ENCODE measurements around the gene OPCML. TPM values are rescaled to one million over a fixed set of nuclear protein-coding genes. Genes with fewer than 3 reads are reported as not detected.

Gene OPCML
- total RNA-seq, 2 donors from 2014 or later = not detected

GRCh38 chr11:133014337-133014736 is 518.0 kb downstream of the OPCML start:
- H3K4me3 ChIP-seq = no peak overlapping the region
- H3K27ac ChIP-seq = no peak overlapping the region
- no peak for TF ChIP-seq CTCF (IDR thresholded peaks at IDR 0.05)
- H3K36me3 ChIP-seq = no peaks in the 10 kb centered on the region
- DNase-seq (ENCODE audit: low spot score) (no peak), ATAC-seq (ENCODE audit: insufficient number of reproducible peaks, low FRiP score, low read depth) (no peak)
- no peaks in the 10 kb centered on the region for H3K27me3 ChIP-seq (replicated peaks; ENCODE audit: insufficient read depth)
- H3K4me1 ChIP-seq (ENCODE audit: control insufficient read depth in 1 of 2, low read depth in 2 of 2) = no peaks in the 10 kb centered on the region
- H3K9me3 ChIP-seq = no peaks in the 10 kb centered on the region

- no peak overlapping the region for H3K27ac ChIP-seq
- no peaks in the 10 kb centered on the region for H3K9me3 ChIP-seq
- no peak overlapping the region for H3K4me3 ChIP-seq
- H3K27me3 ChIP-seq (replicated peaks; ENCODE audit: insufficient read depth) = no peaks in the 10 kb centered on the region
- no peak for DNase-seq (ENCODE audit: low spot score)
- no peaks in the 10 kb centered on the region for H3K36me3 ChIP-seq
- no peaks in the 10 kb centered on the region for H3K4me1 ChIP-seq (ENCODE audit: control insufficient read depth in 1 of 2, low read depth in 2 of 2)
- no peak for ATAC-seq (ENCODE audit: insufficient number of reproducible peaks, low FRiP score, low read depth)
- no peak for TF ChIP-seq CTCF (IDR thresholded peaks at IDR 0.05)
Observed at GRCh38 chr11:133012803-133013202, 519.5 kb downstream of the OPCML start.

DNA sequence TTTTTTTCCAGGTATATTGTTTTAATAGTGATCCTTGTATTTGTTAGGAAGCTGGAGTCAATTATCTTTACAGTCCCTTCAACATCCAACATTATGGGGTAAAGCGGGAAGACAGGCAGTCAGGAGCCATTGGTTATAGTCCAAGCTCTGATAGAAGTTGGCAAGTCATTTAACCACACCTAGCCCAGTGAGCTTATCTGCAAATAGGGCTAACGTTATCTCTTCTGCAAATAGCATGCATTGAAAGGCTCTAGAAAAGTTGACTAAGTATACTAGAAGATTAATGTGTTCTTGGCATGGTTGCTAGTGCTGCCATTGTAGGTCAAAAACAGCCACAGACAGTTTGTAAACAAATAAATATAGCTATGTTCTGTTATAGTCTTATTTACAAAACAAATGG is 520.7 kb downstream of the OPCML start:
- no peak for TF ChIP-seq CTCF (IDR thresholded peaks at IDR 0.05)
- Histone ChIP-seq H3K27me3 (replicated peaks; ENCODE audit: insufficient read depth) (no peaks in the 10 kb centered on the region), H3K36me3 (no peaks in the 10 kb centered on the region), H3K4me3 (no peak overlapping the region), H3K9me3 (no peaks in the 10 kb centered on the region), H3K27ac (no peak overlapping the region), H3K4me1 (ENCODE audit: control insufficient read depth in 1 of 2, low read depth in 2 of 2) (no peaks in the 10 kb centered on the region)
- DNase-seq (ENCODE audit: low spot score) (no peak), ATAC-seq (ENCODE audit: insufficient number of reproducible peaks, low FRiP score, low read depth) (no peak)

DNA sequence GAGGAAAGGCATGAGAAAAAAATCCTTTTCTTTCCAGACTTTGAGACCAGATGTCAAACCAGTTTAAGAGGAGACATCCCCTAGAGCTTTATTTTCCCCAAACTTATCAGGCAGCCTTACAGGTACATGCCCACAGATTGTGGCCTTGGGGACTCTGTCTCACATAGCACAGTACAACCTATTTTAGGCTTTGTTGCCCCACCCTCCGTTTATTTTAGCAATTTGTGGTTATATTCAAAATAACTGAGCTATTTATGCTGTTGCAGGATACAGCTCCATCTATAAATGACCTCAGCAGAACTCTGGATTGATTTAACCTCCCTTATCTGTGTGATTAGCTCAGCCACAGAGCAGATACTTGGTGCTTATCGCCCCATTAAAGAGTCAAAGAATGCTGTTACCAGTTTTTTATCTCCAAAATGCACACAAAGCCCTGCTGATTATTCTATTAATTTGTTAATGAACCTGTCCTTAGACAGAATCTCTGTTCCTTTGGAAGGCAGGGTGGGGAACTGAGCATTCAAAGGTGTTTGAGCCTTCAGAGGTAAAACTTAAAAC is 525.2 kb downstream of the OPCML start:
- no peaks in the 10 kb centered on the region for H3K36me3 ChIP-seq
- TF ChIP-seq CTCF (IDR thresholded peaks at IDR 0.05) = no peak
- no peak for DNase-seq (ENCODE audit: low spot score)
- no peak overlapping the region for H3K4me3 ChIP-seq
- H3K27ac ChIP-seq = no peak overlapping the region
- H3K4me1 ChIP-seq (ENCODE audit: control insufficient read depth in 1 of 2, low read depth in 2 of 2) = no peaks in the 10 kb centered on the region
- ATAC-seq (ENCODE audit: insufficient number of reproducible peaks, low FRiP score, low read depth) = no peak
- no peaks in the 10 kb centered on the region for H3K27me3 ChIP-seq (replicated peaks; ENCODE audit: insufficient read depth)
- H3K9me3 ChIP-seq = no peaks in the 10 kb centered on the region

- no peak for TF ChIP-seq CTCF (IDR thresholded peaks at IDR 0.05)
- Histone ChIP-seq H3K27me3 (replicated peaks; ENCODE audit: insufficient read depth) (no peaks in the 10 kb centered on the region), H3K27ac (no peak overlapping the region), H3K36me3 (no peaks in the 10 kb centered on the region), H3K9me3 (no peaks in the 10 kb centered on the region), H3K4me1 (ENCODE audit: control insufficient read depth in 1 of 2, low read depth in 2 of 2) (no peaks in the 10 kb centered on the region), H3K4me3 (no peak overlapping the region)
- ATAC-seq (ENCODE audit: insufficient number of reproducible peaks, low FRiP score, low read depth) = no peak
- no peak for DNase-seq (ENCODE audit: low spot score)
Observed at GRCh38 chr11:133004369-133004768, 527.9 kb downstream of the OPCML start.

Measured in thoracic aorta (tissue), 2 donors.